Measurements from ENCODE around the gene RNF2.
A peak's percentile ranks its signal among the peaks of the same experiment; 100 is the strongest.
"Not testable (repeated sequence)": the region's sequence is repeated elsewhere in the genome, so short reads cannot be mapped to it uniquely, and the experiment has no call there.

Gene RNF2

GRCh38 chr1:185044981-185045813, at the start of gene RNF2:
Gene RNF2 (plus strand): TSS chr1:185045558. CDS start chr1:185087554, 41,996 bp downstream.
- Mint-ChIP-seq H3K9me3 (no peaks in the 10 kb centered on the region), H3K4me3 (peak within 1 kb of the TSS; percentile 94 to 99 (median 96)), H3K27ac (peak within 1 kb of the TSS; percentile 77 to 94 (median 91)), H3K27me3 (ENCODE audit: low read depth) (no peaks in the 10 kb centered on the region), H3K4me1 (peaks cover 41% of the 10 kb centered on the region), H3K36me3 (ENCODE audit: low read depth) (peaks cover 4% of the 10 kb centered on the region)
- TF ChIP-seq, protein P1, sequence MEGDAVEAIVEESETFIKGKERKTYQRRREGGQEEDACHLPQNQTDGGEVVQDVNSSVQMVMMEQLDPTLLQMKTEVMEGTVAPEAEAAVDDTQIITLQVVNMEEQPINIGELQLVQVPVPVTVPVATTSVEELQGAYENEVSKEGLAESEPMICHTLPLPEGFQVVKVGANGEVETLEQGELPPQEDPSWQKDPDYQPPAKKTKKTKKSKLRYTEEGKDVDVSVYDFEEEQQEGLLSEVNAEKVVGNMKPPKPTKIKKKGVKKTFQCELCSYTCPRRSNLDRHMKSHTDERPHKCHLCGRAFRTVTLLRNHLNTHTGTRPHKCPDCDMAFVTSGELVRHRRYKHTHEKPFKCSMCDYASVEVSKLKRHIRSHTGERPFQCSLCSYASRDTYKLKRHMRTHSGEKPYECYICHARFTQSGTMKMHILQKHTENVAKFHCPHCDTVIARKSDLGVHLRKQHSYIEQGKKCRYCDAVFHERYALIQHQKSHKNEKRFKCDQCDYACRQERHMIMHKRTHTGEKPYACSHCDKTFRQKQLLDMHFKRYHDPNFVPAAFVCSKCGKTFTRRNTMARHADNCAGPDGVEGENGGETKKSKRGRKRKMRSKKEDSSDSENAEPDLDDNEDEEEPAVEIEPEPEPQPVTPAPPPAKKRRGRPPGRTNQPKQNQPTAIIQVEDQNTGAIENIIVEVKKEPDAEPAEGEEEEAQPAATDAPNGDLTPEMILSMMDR (IDR thresholded peaks at IDR 0.05; ENCODE audit: unreplicated experiment in 3 of 3): no peak

DNA sequence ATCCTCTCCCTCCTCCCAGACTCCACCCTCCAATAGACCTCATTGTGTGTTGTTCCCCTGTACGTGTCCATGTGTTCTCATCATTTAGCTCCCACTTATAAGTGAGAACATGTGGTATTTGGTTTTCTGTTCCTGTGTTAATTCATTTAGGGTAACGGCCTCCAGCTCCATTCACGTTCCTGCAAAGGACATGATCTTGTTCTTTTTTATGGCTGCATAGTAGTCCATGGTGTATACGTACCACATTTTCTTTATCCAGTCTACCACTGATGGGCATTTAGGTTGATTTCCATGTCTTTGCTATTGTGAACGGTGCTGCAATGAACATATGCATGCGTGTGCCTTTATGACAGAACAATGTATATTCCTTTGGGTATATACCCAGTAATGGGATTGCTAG, 45.4 kb upstream of the RNF2 start:
- not testable (repeated sequence) for H3K36me3 Mint-ChIP-seq (ENCODE audit: low read depth); H3K4me1 Mint-ChIP-seq; H3K27ac Mint-ChIP-seq; H3K4me3 Mint-ChIP-seq; H3K27me3 Mint-ChIP-seq (ENCODE audit: low read depth)
- H3K9me3 Mint-ChIP-seq: peaks cover 18% of the 10 kb centered on the region

DNA sequence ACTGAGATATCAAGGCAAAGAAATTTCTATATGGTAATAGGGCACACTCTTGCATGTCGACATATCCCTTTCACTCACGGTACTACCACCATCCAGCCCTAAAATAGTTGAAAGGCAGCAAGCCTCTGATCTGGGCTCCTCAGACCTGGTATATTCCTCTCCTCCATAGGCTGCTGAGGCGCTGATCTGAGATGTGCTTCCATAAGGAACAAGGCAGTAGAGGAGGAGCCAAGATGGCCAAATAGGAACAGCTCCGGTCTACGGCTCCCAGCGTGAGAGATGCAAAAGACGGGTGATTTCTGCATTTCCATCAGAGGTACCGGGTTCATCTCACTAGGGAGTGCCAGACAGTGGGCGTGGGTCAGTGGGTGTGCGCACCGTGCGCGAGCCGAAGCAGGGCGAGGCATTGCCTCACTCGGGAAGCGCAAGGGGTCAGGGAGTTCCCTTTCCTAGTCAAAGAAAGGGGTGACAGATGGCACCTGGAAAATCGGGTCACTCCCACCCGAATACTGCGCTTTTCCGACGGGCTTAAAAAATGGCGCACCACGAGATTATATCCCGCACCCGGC, 44.0 kb upstream of the RNF2 start:
- H3K4me1 Mint-ChIP-seq; H3K27me3 Mint-ChIP-seq (ENCODE audit: low read depth); H3K4me3 Mint-ChIP-seq; H3K27ac Mint-ChIP-seq; H3K36me3 Mint-ChIP-seq (ENCODE audit: low read depth): not testable (repeated sequence)
- H3K9me3 Mint-ChIP-seq: peaks cover 14% of the 10 kb centered on the region

GRCh38 chr1:185008838-185009237, 36.5 kb upstream of the RNF2 start:
- Mint-ChIP-seq H3K27me3 (ENCODE audit: low read depth) (peaks cover 6% of the 10 kb centered on the region), H3K27ac (peak overlapping the region in 2 of 3 experiments; percentile 48 to 54), H3K9me3 (peaks cover 6% of the 10 kb centered on the region), H3K36me3 (ENCODE audit: low read depth) (no peaks in the 10 kb centered on the region), H3K4me1 (peaks cover 9% of the 10 kb centered on the region), H3K4me3 (no peak overlapping the region)
- TF ChIP-seq, protein P1 (IDR thresholded peaks at IDR 0.05; ENCODE audit: unreplicated experiment in 3 of 3): no peak

DNA sequence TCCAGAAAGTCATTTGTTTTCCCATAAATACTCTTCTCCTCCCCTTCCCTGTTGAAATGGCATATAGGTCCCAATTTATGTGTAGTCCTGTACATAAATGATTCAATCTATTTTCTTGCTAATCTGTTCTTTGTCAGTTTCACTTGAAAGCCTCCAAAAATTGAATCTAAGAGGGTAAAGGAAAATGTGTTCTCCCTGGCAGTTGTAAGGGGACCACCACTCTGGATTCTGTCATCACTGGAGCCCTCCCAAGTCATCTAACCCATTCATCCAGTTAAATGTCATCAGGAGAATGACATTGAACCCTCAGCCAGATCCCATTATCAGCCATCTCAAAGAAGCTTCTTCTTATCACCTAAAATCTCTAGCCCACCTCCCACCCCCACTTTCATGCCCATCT, 35.0 kb upstream of the RNF2 start:
- H3K27me3 Mint-ChIP-seq (ENCODE audit: low read depth): peaks cover 6% of the 10 kb centered on the region
- H3K27ac Mint-ChIP-seq: no peak overlapping the region
- H3K9me3 Mint-ChIP-seq: peaks cover 6% of the 10 kb centered on the region
- H3K4me3 Mint-ChIP-seq: no peak overlapping the region
- peaks cover 9% of the 10 kb centered on the region for H3K4me1 Mint-ChIP-seq
- H3K36me3 Mint-ChIP-seq (ENCODE audit: low read depth): no peaks in the 10 kb centered on the region
- TF ChIP-seq, protein P1 (IDR thresholded peaks at IDR 0.05; ENCODE audit: unreplicated experiment in 3 of 3): no peak

- TF ChIP-seq, protein P1 (IDR thresholded peaks at IDR 0.05; ENCODE audit: unreplicated experiment in 3 of 3): no peak
- Mint-ChIP-seq H3K27ac (no peak overlapping the region), H3K9me3 (peaks cover 3% of the 10 kb centered on the region), H3K27me3 (ENCODE audit: low read depth) (peaks cover 6% of the 10 kb centered on the region), H3K4me1 (no peaks in the 10 kb centered on the region), H3K4me3 (no peak overlapping the region), H3K36me3 (ENCODE audit: low read depth) (no peaks in the 10 kb centered on the region)
These were observed 30.4 kb upstream of the RNF2 start for GRCh38 chr1:185014941-185015340.

GRCh38 chr1:185015631-185016030, 29.7 kb upstream of the RNF2 start:
- no peak overlapping the region for H3K27ac Mint-ChIP-seq
- no peaks in the 10 kb centered on the region for H3K4me1 Mint-ChIP-seq
- H3K4me3 Mint-ChIP-seq: no peak overlapping the region
- no peaks in the 10 kb centered on the region for H3K36me3 Mint-ChIP-seq (ENCODE audit: low read depth)
- peaks cover 3% of the 10 kb centered on the region for H3K9me3 Mint-ChIP-seq
- TF ChIP-seq, protein P1 (IDR thresholded peaks at IDR 0.05; ENCODE audit: unreplicated experiment in 3 of 3): no peak
- H3K27me3 Mint-ChIP-seq (ENCODE audit: low read depth): peaks cover 6% of the 10 kb centered on the region

All from nephron (organoid).